K562 (cell line): ENCODE measurements around the gene CEP350. TPM values are rescaled to one million over a fixed set of nuclear protein-coding genes. Genes with fewer than 3 reads are reported as not detected.

ENCODE experiments used
- ATF1 ChIP-seq, 2 experiments: fragments of 450-650 bp in 1 of 2; IDR thresholded peaks; 2 replicates each; pipeline ENCODE4 v1.6.1; 2016; ENCODE audit warnings: missing compliant biosample characterization in 1 of 2, missing genetic modification characterization in 1 of 2
- ATF2 ChIP-seq: sonication (generic); formaldehyde crosslinking; IDR thresholded peaks from 2 replicates; pipeline ENCODE4 v1.8.1; 2022; ENCODE audit warnings: missing genetic modification reagents
- CHAMP1 ChIP-seq: fragments of 450-650 bp; IDR thresholded peaks from 2 replicates; pipeline ENCODE4 v1.6.1; 2016; ENCODE audit warnings: mild to moderate bottlenecking
- CREM ChIP-seq: IDR thresholded peaks from 2 replicates; pipeline ENCODE4 v1.6.1; 2014; ENCODE audit warnings: antibody characterized with exemption, low read depth
- EGR1 ChIP-seq: fragments of 450-650 bp; conservative IDR thresholded peaks from 2 replicates; pipeline ENCODE4 v1.6.1; 2017; ENCODE audit warnings: mild to moderate bottlenecking
- FOXK2 ChIP-seq, 2 experiments: fragments of 450-650 bp; IDR thresholded peaks in 1 of 2; conservative IDR thresholded peaks in 1 of 2; 2 replicates each; pipeline ENCODE4 v1.6.1; 2016; ENCODE audit warnings: low read depth in 2 of 2, mild to moderate bottlenecking in 1 of 2
- HNRNPUL1 ChIP-seq: fragments of 200-400 bp; formaldehyde crosslinking; IDR thresholded peaks from 2 replicates; pipeline ENCODE4 v1.6.1; 2017; ENCODE audit warnings: low read length
- MIER1 ChIP-seq: fragments of 450-650 bp; IDR thresholded peaks from 2 replicates; pipeline ENCODE4 v1.6.1; 2016; ENCODE audit warnings: antibody characterized with exemption, mild to moderate bottlenecking, low read depth
- NFRKB ChIP-seq: fragments of 450-650 bp; IDR thresholded peaks from 2 replicates; pipeline ENCODE4 v1.6.1; 2016; ENCODE audit warnings: low read depth
- POLR2H ChIP-seq: IDR thresholded peaks from 2 replicates; pipeline ENCODE4 v1.6.1; 2016; ENCODE audit warnings: missing genetic modification characterization, low read depth, mild to moderate bottlenecking, control low read depth, missing compliant biosample characterization, moderate library complexity
- POLR3A ChIP-seq: IDR thresholded peaks from 2 replicates; pipeline ENCODE4 v1.6.1; 2011; ENCODE audit warnings: borderline replicate concordance, mild to moderate bottlenecking, moderate library complexity; ENCODE audit not compliant: insufficient read length, insufficient read depth; ENCODE audit errors: extremely low read depth
- SETDB1 ChIP-seq: IDR thresholded peaks from one replicate; pipeline ENCODE4 v1.6.1; 2012; ENCODE audit warnings: low read length, control low read depth, inconsistent platforms
- SMAD2 ChIP-seq: fragments of 150-350 bp; IDR thresholded peaks from 2 replicates; pipeline ENCODE4 v1.6.1; 2014; ENCODE audit warnings: low read depth, mild to moderate bottlenecking, low read length
- SMARCE1 ChIP-seq: fragments of 450-650 bp; IDR thresholded peaks from 2 replicates; pipeline ENCODE4 v1.7.1; 2016; ENCODE audit warnings: mild to moderate bottlenecking
- SRF ChIP-seq, 2 experiments: fragments of 250-450, 450-650 bp in 1 of 2; sonication (Bioruptor Pico) in 1 of 2; sonication (generic) in 1 of 2; formaldehyde crosslinking; IDR thresholded peaks; 2 replicates each; pipeline versions ENCODE4 v1.5.0 to v1.5.1; 2020 to 2022; ENCODE audit warnings: mild to moderate bottlenecking in 1 of 2, missing genetic modification reagents in 1 of 2
- TFAM ChIP-seq: fragments of 250-450 bp; sonication (Bioruptor Pico); conservative IDR thresholded peaks from 2 replicates; pipeline ENCODE4 v1.5.0; 2021; ENCODE audit warnings: mild to moderate bottlenecking, moderate library complexity
- ZFP36 ChIP-seq: fragments of 150-350 bp; IDR thresholded peaks from 2 replicates; pipeline ENCODE4 v1.6.1; 2018; ENCODE audit warnings: low read length, low read depth; ENCODE audit not compliant: partially characterized antibody
- ZHX1 ChIP-seq: fragments of 150-350 bp; conservative IDR thresholded peaks from 2 replicates; pipeline ENCODE4 v1.6.1; 2014; ENCODE audit warnings: low read length
- ZNF311 ChIP-seq: fragments of 250-450 bp; sonication (Bioruptor Pico); IDR thresholded peaks from 2 replicates; pipeline ENCODE4 v1.4.0; 2020; ENCODE audit warnings: mild to moderate bottlenecking, moderate library complexity
- ZNF408 ChIP-seq: fragments of 250-450 bp; sonication (Bioruptor Pico); IDR thresholded peaks from 2 replicates; pipeline ENCODE4 v1.4.0; 2020; ENCODE audit warnings: low read depth, mild to moderate bottlenecking, moderate library complexity
- ZNF431 ChIP-seq: sonication (generic); formaldehyde crosslinking; IDR thresholded peaks from 2 replicates; pipeline ENCODE4 v1.8.0; 2022; ENCODE audit warnings: mild to moderate bottlenecking, missing genetic modification reagents
- ZNF444 ChIP-seq: fragments of 250-450 bp; sonication (Bioruptor Pico); IDR thresholded peaks from 2 replicates; pipeline ENCODE4 v1.4.0; 2020; ENCODE audit warnings: mild to moderate bottlenecking, moderate library complexity
- ZNF551 ChIP-seq: fragments of 250-450 bp; sonication (Bioruptor Pico); IDR thresholded peaks from 2 replicates; pipeline ENCODE4 v1.5.0; 2021; ENCODE audit warnings: mild to moderate bottlenecking, moderate library complexity
- ZNF696 ChIP-seq: fragments of 250-450 bp; sonication (Bioruptor Pico); conservative IDR thresholded peaks from 2 replicates; pipeline ENCODE4 v1.4.0; 2020; ENCODE audit warnings: mild to moderate bottlenecking, moderate library complexity
- polyA plus RNA-seq, 8 experiments: library from polyadenylated mRNA; depleted of rRNA in 4 of 8; stranded (reverse) in 5 of 8; unstranded in 3 of 8; fragments of >200 nt; fragmentation: Nextera tagmentation in 2 of 8; fragmentation: Illumina TruSeq in 1 of 8; extraction: Ambion mirVana in 2 of 8; extraction: Trizol in 1 of 8; gene quantifications; 2 replicates each; pipeline versions ENCODE4 v1.2.1 to v1.2.3, GENCODE V29; 2011 to 2014; ENCODE audit warnings: inconsistent platforms in 1 of 8, missing spikeins in 1 of 8
- total RNA-seq, 7 experiments: library from RNA; depleted of rRNA in 6 of 7; stranded (reverse); fragments of >200 nt in 6 of 7; fragmentation: Illumina TruSeq in 2 of 7; extraction: Trizol in 2 of 7; gene quantifications; 2 replicates each; pipeline versions ENCODE4 v1.2.1 to v1.2.3, GENCODE V29; 2011 to 2021; ENCODE audit warnings: low replicate concordance in 1 of 7

Gene CEP350
- total and polyA plus RNA-seq, 9 of the 15 experiments (the other 6 are each of a cell fraction or from before 2014, with no cell fraction given): 8.3 to 64.3 (median 28.0) TPM

- TF ChIP-seq ZHX1: no peak
- TF ChIP-seq SRF (CRISPR knock-in tag; IDR thresholded peaks at IDR 0.05): no peak
- no peak for TF ChIP-seq CHAMP1
- no peak for TF ChIP-seq ZNF408 (CRISPR knock-in tag)
- TF ChIP-seq FOXK2 (conservative IDR thresholded peaks at IDR 0.05 in 1 of 2, IDR thresholded peaks at IDR 0.05 in 1 of 2; ENCODE audit: low read depth in 2 of 2): peak in 1 of 2 experiments; percentile 52; a peak in 1 of 4 replicates
- no peak for TF ChIP-seq NFRKB
- no peak for TF ChIP-seq POLR2H (tag)
- no peak for TF ChIP-seq POLR3A
- no peak for TF ChIP-seq HNRNPUL1
- TF ChIP-seq MIER1: no peak
- no peak for TF ChIP-seq ZNF696 (CRISPR knock-in tag)
- TF ChIP-seq SMAD2: no peak
- TF ChIP-seq ZNF311 (CRISPR knock-in tag): no peak
- no peak for TF ChIP-seq SETDB1
- TF ChIP-seq CREM: peak; percentile 49
- TF ChIP-seq ZNF431 (CRISPR knock-in tag): no peak
- peak; percentile 86 for TF ChIP-seq SMARCE1
- TF ChIP-seq ZNF444: no peak
- no peak for TF ChIP-seq ATF1 (CRISPR knock-in tag; IDR thresholded peaks at IDR 0.05)
- peak; percentile 41; the same call in 1 of the 2 replicates for TF ChIP-seq ATF1 (tag; IDR thresholded peaks at IDR 0.05)
- TF ChIP-seq EGR1: no peak
- TF ChIP-seq ATF2 (CRISPR knock-in tag): no peak
- no peak for TF ChIP-seq ZFP36
- TF ChIP-seq ZNF551 (CRISPR knock-in tag): no peak
- TF ChIP-seq TFAM (CRISPR knock-in tag): no peak
Measured at GRCh38 chr1:180116964-180117763, 162.6 kb downstream of the CEP350 start (continued).
